GM12878 (cell line): Measurements from ENCODE around the gene CACNA2D1. TPM values are rescaled to one million over a fixed set of nuclear protein-coding genes. Genes with fewer than 3 reads are reported as not detected.

Experiments
- ATAC-seq: fragments of 200-7000 bp; cut with Tn5 transposase; 3 replicates; pipeline ENCODE4 v1.9.1; 2020; ENCODE audit warnings: mild to moderate bottlenecking, moderate library complexity
- BruUV-seq: library from RNA; stranded (reverse); fragments of 400-500 nt; replicated peaks from 2 replicates; lab custom pipeline; 2021; lab: Mats Ljungman, UMichigan
- CTCF ChIA-PET: fragments of 300-600 bp; sonication (Branson Sonifier 250); formaldehyde crosslinking; extraction: SDS; loops from one replicate; lab custom pipeline; 2021; ENCODE audit warnings: inconsistent platforms; lab: Yijun Ruan, JAX
- POLR2A ChIA-PET: fragments of 350-600 bp; formaldehyde crosslinking; extraction: SDS; loops from one replicate; lab custom pipeline; 2021; ENCODE audit warnings: inconsistent platforms; lab: Charles Lee
- RAD21 ChIA-PET: fragments of 300-600 bp; sonication (Branson Sonifier 250); formaldehyde crosslinking; loops from one replicate; lab custom pipeline; 2023; ENCODE audit warnings: antibody characterized with exemption; ENCODE audit not compliant: unreplicated experiment; lab: Charles Lee
- SMC1A ChIA-PET: fragments of 300-600 bp; sonication (Branson Sonifier 250); formaldehyde crosslinking; loops from one replicate; lab custom pipeline; 2023; ENCODE audit not compliant: unreplicated experiment, uncharacterized antibody; lab: Charles Lee
- DNase-seq: peaks from one replicate; pipeline ENCODE4 v3.0.0-alpha.2; 2011; ENCODE audit warnings: low read depth, low spot score
- FAIRE-seq: peaks from 3 replicates; lab custom pipeline; 2011; peaks lifted over from hg19 to GRCh38; lab: Jason Lieb, UNC
- H2AFZ ChIP-seq: 2 replicates; pipeline ENCODE4 v1.6.0; 2011; ENCODE audit warnings: low read depth, low read length, control low read depth; ENCODE audit not compliant: control insufficient read depth
- H3K27ac ChIP-seq: 2 replicates; pipeline ENCODE4 v1.5.1; 2011; ENCODE audit warnings: control low read depth; ENCODE audit not compliant: control insufficient read depth, insufficient read depth
- H3K27me3 ChIP-seq, 2 experiments: replicated peaks in 1 of 2; 2 replicates each; pipeline versions ENCODE4 v1.6.0 to v1.6.1; 2011; ENCODE audit warnings: low read length in 1 of 2; ENCODE audit not compliant: control insufficient read depth in 2 of 2, insufficient read depth in 2 of 2
- H3K36me3 ChIP-seq, 2 experiments: 2 replicates each; pipeline ENCODE4 v1.5.1; 2011; ENCODE audit warnings: low read length in 1 of 2; ENCODE audit not compliant: control insufficient read depth in 2 of 2, insufficient read depth in 2 of 2
- H3K4me1 ChIP-seq: 2 replicates; pipeline ENCODE4 v1.6.1; 2011; ENCODE audit warnings: mild to moderate bottlenecking, low read length, moderate library complexity, mixed read lengths; ENCODE audit not compliant: control insufficient read depth, insufficient read depth
- H3K4me2 ChIP-seq: 2 replicates; pipeline ENCODE4 v1.6.0; 2011; ENCODE audit warnings: control low read depth; ENCODE audit not compliant: control insufficient read depth, insufficient read depth
- H3K4me3 ChIP-seq: fragments of 200-600 bp; sonication (generic); 2 replicates; pipeline ENCODE4 v1.5.1; 2016
- H3K79me2 ChIP-seq: 2 replicates; pipeline ENCODE4 v1.6.0; 2011; ENCODE audit warnings: low read length; ENCODE audit not compliant: control insufficient read depth, insufficient read depth
- H3K9ac ChIP-seq: 2 replicates; pipeline ENCODE4 v1.8.0; 2011; ENCODE audit warnings: low read length, control low read depth, mixed read lengths; ENCODE audit not compliant: control insufficient read depth, insufficient read depth
- H3K9me3 ChIP-seq: replicated peaks from 3 replicates; pipeline ENCODE4 v1.5.1; 2011; ENCODE audit warnings: mild to moderate bottlenecking, low read length; ENCODE audit not compliant: control insufficient read depth, insufficient read depth
- H4K20me1 ChIP-seq: 2 replicates; pipeline ENCODE4 v1.6.0; 2011; ENCODE audit not compliant: control insufficient read depth, insufficient read depth
- ATF7 ChIP-seq: fragments of 450-650 bp; IDR thresholded peaks from 2 replicates; pipeline ENCODE4 v1.6.1; 2016; ENCODE audit warnings: low read depth, mild to moderate bottlenecking
- CBFB ChIP-seq: IDR thresholded peaks from 2 replicates; pipeline ENCODE4 v1.6.1; 2016; ENCODE audit warnings: antibody characterized with exemption, low read depth
- CHD2 ChIP-seq: IDR thresholded peaks from 2 replicates; pipeline ENCODE4 v1.6.1; 2011; ENCODE audit warnings: low read depth, low read length, improper control_type of control experiment, borderline replicate concordance
- CREM ChIP-seq: IDR thresholded peaks from 2 replicates; pipeline ENCODE4 v1.6.1; 2014; ENCODE audit warnings: antibody characterized with exemption, low read depth
- EP300 ChIP-seq, 2 experiments: fragments of 150-350 bp in 1 of 2; IDR thresholded peaks; 2 replicates each; pipeline ENCODE4 v1.6.1; 2011 to 2012; ENCODE audit warnings: low read depth in 2 of 2, low read length in 2 of 2, borderline replicate concordance in 1 of 2, improper control_type of control experiment in 1 of 2, inconsistent platforms in 1 of 2; ENCODE audit not compliant: control insufficient read depth in 1 of 2
- HCFC1 ChIP-seq: fragments of 150-350 bp; IDR thresholded peaks from 2 replicates; pipeline ENCODE4 v1.6.1; 2014; ENCODE audit warnings: low read length
- KLF5 ChIP-seq: fragments of 450-650 bp; IDR thresholded peaks from 2 replicates; pipeline ENCODE4 v1.6.1; 2014; ENCODE audit warnings: mild to moderate bottlenecking; ENCODE audit not compliant: partially characterized antibody
- LARP7 ChIP-seq: fragments of 450-650 bp; IDR thresholded peaks from 2 replicates; pipeline ENCODE4 v1.6.1; 2017; ENCODE audit warnings: mild to moderate bottlenecking
- NR2C2 ChIP-seq: IDR thresholded peaks from 2 replicates; pipeline ENCODE4 v1.6.1; 2011; ENCODE audit warnings: borderline replicate concordance, low read depth; ENCODE audit not compliant: control insufficient read depth, insufficient read length
- SUPT20H ChIP-seq: IDR thresholded peaks from 2 replicates; pipeline ENCODE4 v1.6.1; 2011; ENCODE audit warnings: low read depth, mild to moderate bottlenecking, low read length, moderate library complexity, borderline replicate concordance; ENCODE audit not compliant: control insufficient read depth
- TCF7 ChIP-seq: IDR thresholded peaks from 2 replicates; pipeline ENCODE4 v1.6.1; 2014; ENCODE audit warnings: antibody characterized with exemption, borderline replicate concordance
- ZBTB4 ChIP-seq: fragments of 450-650 bp; formaldehyde crosslinking; IDR thresholded peaks from 2 replicates; pipeline ENCODE4 v1.4.0; 2022; ENCODE audit warnings: mild to moderate bottlenecking, moderate library complexity
- ZNF217 ChIP-seq: fragments of 450-650 bp; IDR thresholded peaks from 2 replicates; pipeline ENCODE4 v1.6.1; 2017; ENCODE audit warnings: antibody characterized with exemption, mild to moderate bottlenecking
- WGBS: methylation state at CpG from one replicate; pipeline ENCODE4 v1.1.6; 2016; ENCODE audit warnings: low lambda C conversion rate; ENCODE audit not compliant: insufficient replicate concordance, insufficient coverage; ENCODE audit errors: missing lambda C conversion rate; 5-methylcytosine and 5-hydroxymethylcytosine counted together
- in situ Hi-C: fragments of 300-500 bp; cut with MboI; formaldehyde crosslinking; loops from 9 replicates; pipeline ENCODE4 v1.14.3; 2018; ENCODE audit warnings: mixed read lengths
- intact Hi-C: fragments of 100-400 bp; cut with micrococcal nuclease; formaldehyde crosslinking; loops from one replicate; pipeline ENCODE4 v1.14.2; 2022; ENCODE audit not compliant: unreplicated experiment
- polyA plus RNA-seq, 11 experiments: library from polyadenylated mRNA; depleted of rRNA in 4 of 11; unstranded in 6 of 11; stranded (reverse) in 5 of 11; fragments of >200 nt; fragmentation: Nextera tagmentation in 4 of 11; fragmentation: Illumina TruSeq in 1 of 11; extraction: Ambion mirVana in 4 of 11; extraction: Trizol in 1 of 11; gene quantifications; 1 replicate in 1 of 11; 2 replicates in 10 of 11; pipeline versions ENCODE4 v1.2.1 to v1.2.3, GENCODE V29; 2011 to 2016; ENCODE audit warnings: inconsistent platforms in 2 of 11, missing spikeins in 2 of 11, low read depth in 1 of 11
- total RNA-seq, 4 experiments: library from RNA; depleted of rRNA in 3 of 4; stranded (reverse); fragments of >200 nt in 3 of 4; fragmentation: Illumina TruSeq in 1 of 4; extraction: Trizol in 1 of 4; gene quantifications; 2 replicates each; pipeline versions ENCODE4 v1.2.1 to v1.2.3, GENCODE V29; 2013 to 2021

The CACNA2D1 gene
- total and polyA plus RNA-seq, 10 of the 15 experiments (the other 5 are each of a cell fraction or from before 2014, with no cell fraction given) = 0.14 to 14.8 (median 0.97) TPM

GRCh38 chr7:82286096-82286797 is 157.3 kb downstream of the CACNA2D1 start:
- H3K9ac ChIP-seq = no peak overlapping the region
- H3K27me3 ChIP-seq = no peaks in the 10 kb centered on the region
- H3K36me3 ChIP-seq = no peaks in the 10 kb centered on the region
- no peaks in the 10 kb centered on the region for H4K20me1 ChIP-seq
- ChIA-PET SMC1A (interaction anchor here (0.6 to 1.6 kb wide), 4 partner anchors 7 to 142 kb away, joined by 3 to 6 read pairs (median 4); no protein-coding TSS in a partner anchor), CTCF (interaction anchor here (0.6 to 1.6 kb wide), 3 partner anchors 10 to 35 kb away, joined by 3 read pairs; no protein-coding TSS in a partner anchor), POLR2A (interaction anchor here (0.6 kb wide), 1 partner anchor 49 kb away, joined by 3 read pairs; no protein-coding TSS in a partner anchor), RAD21 (interaction anchor here (0.5 to 1.0 kb wide), 3 partner anchors 26 to 153 kb away, joined by 3 read pairs; no protein-coding TSS in a partner anchor)
- ATAC-seq (no peak), DNase-seq (no peak), FAIRE-seq (no peak)
- no peak for TF ChIP-seq CBFB
- no peak for TF ChIP-seq ZBTB4 (CRISPR knock-in tag)
- no peak for TF ChIP-seq NR2C2
- TF ChIP-seq ZNF217 = no peak
- TF ChIP-seq CHD2 = no peak
- no peak for TF ChIP-seq SUPT20H
- TF ChIP-seq CREM = no peak
- no peak for TF ChIP-seq EP300 (IDR thresholded peaks at IDR 0.05; ENCODE audit: borderline replicate concordance in 1 of 2, control insufficient read depth in 1 of 2, low read depth in 2 of 2, low read length in 2 of 2)
- TF ChIP-seq HCFC1 = no peak
- TF ChIP-seq ATF7 = no peak
- TF ChIP-seq TCF7 = no peak
- no peak for TF ChIP-seq KLF5
- TF ChIP-seq LARP7 = no peak
- no peak overlapping the region for H3K27ac ChIP-seq
- intact Hi-C loops (no loop called here), in situ Hi-C loops (no loop called here)
- H3K79me2 ChIP-seq = no peaks in the 10 kb centered on the region
- no peaks in the 10 kb centered on the region for H3K9me3 ChIP-seq
- no TSS peak for BruUV-seq
- no peak overlapping the region for H3K4me3 ChIP-seq
- H3K4me2 ChIP-seq = no peak overlapping the region
- 20% methylated on average over 4 of the region's 4 CpGs for WGBS
- H2AFZ ChIP-seq = no peak overlapping the region
- no peaks in the 10 kb centered on the region for H3K4me1 ChIP-seq
